ENCODE data around the gene SVIL. TPM values are rescaled to one million over a fixed set of nuclear protein-coding genes. Genes with fewer than 3 reads are reported as not detected.

Gene SVIL
- total RNA-seq, 1 experiment from 2014 or later, result 166 TPM

GRCh38 chr10:29437871-29438270 is 196.9 kb downstream of the SVIL start:
- no peaks in the 10 kb centered on the region for H3F3A ChIP-seq (ENCODE audit: insufficient read depth, low read depth)
- no peak overlapping the region for H3K27ac ChIP-seq
- DNase-seq, result no peak
- no peaks in the 10 kb centered on the region for H3K9me2 ChIP-seq (ENCODE audit: insufficient read depth)
- H3K79me2 ChIP-seq (ENCODE audit: low read depth), result no peaks in the 10 kb centered on the region
- ChIA-PET CTCF (interaction anchor here (0.6 kb wide), 1 partner anchor 129 kb away, joined by 12 read pairs; no protein-coding TSS in a partner anchor), POLR2A (ENCODE audit: unreplicated experiment) (no interaction called here)
- no peaks in the 10 kb centered on the region; the same call in 1 of the 2 replicates for H3K9me3 ChIP-seq (ENCODE audit: insufficient read depth, low read depth)
- no peak overlapping the region for H2AFZ ChIP-seq
- H3K36me3 ChIP-seq (ENCODE audit: low read depth), result no peaks in the 10 kb centered on the region
- no peaks in the 10 kb centered on the region for H3K27me3 ChIP-seq (ENCODE audit: insufficient read depth, low read depth)
- H3K4me3 ChIP-seq, result no peak overlapping the region
- no peak for TF ChIP-seq CTCF (conservative IDR thresholded peaks at IDR 0.05)
- no peak for TF ChIP-seq EZH2 (IDR thresholded peaks at IDR 0.05; ENCODE audit: low read depth)
- H3K4me2 ChIP-seq, result no peak overlapping the region
- intact Hi-C loops (cut with micrococcal nuclease; ENCODE audit: unreplicated experiment), result no loop called here
- BruUV-seq (replicated peaks), result no TSS peak
- no peaks in the 10 kb centered on the region for H3K4me1 ChIP-seq (replicated peaks; ENCODE audit: insufficient read depth)
- H4K20me1 ChIP-seq (ENCODE audit: insufficient read depth), result no peaks in the 10 kb centered on the region

- ChIA-PET POLR2A (ENCODE audit: unreplicated experiment) (interaction anchor here (0.7 kb wide), 1 partner anchor 597 kb away, joined by 5 read pairs; no protein-coding TSS in a partner anchor), CTCF (no interaction called here)
- H4K20me1 ChIP-seq (ENCODE audit: insufficient read depth), result no peaks in the 10 kb centered on the region
- H3K27ac ChIP-seq, result no peak overlapping the region
- BruUV-seq (replicated peaks), result no TSS peak
- intact Hi-C loops (cut with micrococcal nuclease; ENCODE audit: unreplicated experiment), result no loop called here
- no peaks in the 10 kb centered on the region for H3K79me2 ChIP-seq (ENCODE audit: low read depth)
- H3K36me3 ChIP-seq (ENCODE audit: low read depth), result no peaks in the 10 kb centered on the region
- H3F3A ChIP-seq (ENCODE audit: insufficient read depth, low read depth), result no peaks in the 10 kb centered on the region
- no peaks in the 10 kb centered on the region; the same call in 1 of the 2 replicates for H3K9me3 ChIP-seq (ENCODE audit: insufficient read depth, low read depth)
- TF ChIP-seq EZH2 (IDR thresholded peaks at IDR 0.05; ENCODE audit: low read depth) (no peak), CTCF (conservative IDR thresholded peaks at IDR 0.05) (no peak)
- no peak for DNase-seq
- no peaks in the 10 kb centered on the region for H3K4me1 ChIP-seq (replicated peaks; ENCODE audit: insufficient read depth)
- H3K27me3 ChIP-seq (ENCODE audit: insufficient read depth, low read depth), result no peaks in the 10 kb centered on the region
- H2AFZ ChIP-seq, result no peak overlapping the region
- no peaks in the 10 kb centered on the region for H3K9me2 ChIP-seq (ENCODE audit: insufficient read depth)
- H3K4me3 ChIP-seq, result no peak overlapping the region
- no peak overlapping the region for H3K4me2 ChIP-seq
These were observed 198.8 kb downstream of the SVIL start for GRCh38 chr10:29435809-29436501.

- Histone ChIP-seq H4K20me1 (ENCODE audit: insufficient read depth) (no peaks in the 10 kb centered on the region), H3K9me3 (ENCODE audit: insufficient read depth, low read depth) (no peaks in the 10 kb centered on the region; the same call in 1 of the 2 replicates), H3K4me1 (replicated peaks; ENCODE audit: insufficient read depth) (no peaks in the 10 kb centered on the region), H3K4me3 (no peak overlapping the region), H3F3A (ENCODE audit: insufficient read depth, low read depth) (no peaks in the 10 kb centered on the region), H3K9me2 (ENCODE audit: insufficient read depth) (no peaks in the 10 kb centered on the region), H2AFZ (no peak overlapping the region), H3K36me3 (ENCODE audit: low read depth) (no peaks in the 10 kb centered on the region), H3K4me2 (no peak overlapping the region), H3K79me2 (ENCODE audit: low read depth) (no peaks in the 10 kb centered on the region), H3K27ac (no peak overlapping the region), H3K27me3 (ENCODE audit: insufficient read depth, low read depth) (no peaks in the 10 kb centered on the region)
- TF ChIP-seq EZH2 (IDR thresholded peaks at IDR 0.05; ENCODE audit: low read depth) (no peak), CTCF (conservative IDR thresholded peaks at IDR 0.05) (no peak)
- CTCF ChIA-PET, result interaction anchor here (0.5 kb wide), 1 partner anchor 713 kb away, joined by 4 read pairs; no protein-coding TSS in a partner anchor
- DNase-seq, result no peak
- BruUV-seq (replicated peaks), result no TSS peak
- POLR2A ChIA-PET (ENCODE audit: unreplicated experiment), result no interaction called here
- intact Hi-C loops (cut with micrococcal nuclease; ENCODE audit: unreplicated experiment), result no loop called here
These were observed 200.7 kb downstream of the SVIL start for GRCh38 chr10:29434111-29434510.
